CD4-positive, alpha-beta T cell treated with Interleukin-1 beta for 1 hour (primary cell): Measurements from ENCODE around the gene WWOX.

Experiments
- DNase-seq, 2 donors: peaks; one replicate each; pipeline ENCODE4 v3.0.0-alpha.2; 2020 to 2022

WWOX gene

GRCh38 chr16:79062336-79062735 lies 962.9 kb downstream of the WWOX start:
- DNase-seq, result no peak

DNA sequence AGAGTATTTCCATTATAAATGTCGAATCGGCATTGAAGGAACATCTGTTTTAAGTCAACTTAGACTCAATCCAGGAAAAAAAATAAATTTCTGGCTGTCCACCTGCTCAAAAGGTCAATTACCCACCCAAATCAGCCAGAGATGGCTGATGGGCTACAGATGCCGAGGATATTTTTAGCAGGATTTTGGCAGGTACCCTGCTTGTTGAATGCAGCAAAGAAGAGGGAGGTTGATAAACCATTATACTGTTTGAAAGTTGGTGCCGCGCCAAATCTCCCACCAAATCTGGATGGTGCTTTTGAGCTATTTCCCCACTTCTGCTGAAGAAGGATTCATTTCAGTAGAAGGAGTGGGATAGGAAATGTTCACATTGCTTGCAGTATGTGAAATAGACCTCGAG lies 963.4 kb downstream of the WWOX start:
- DNase-seq, result no peak

DNA sequence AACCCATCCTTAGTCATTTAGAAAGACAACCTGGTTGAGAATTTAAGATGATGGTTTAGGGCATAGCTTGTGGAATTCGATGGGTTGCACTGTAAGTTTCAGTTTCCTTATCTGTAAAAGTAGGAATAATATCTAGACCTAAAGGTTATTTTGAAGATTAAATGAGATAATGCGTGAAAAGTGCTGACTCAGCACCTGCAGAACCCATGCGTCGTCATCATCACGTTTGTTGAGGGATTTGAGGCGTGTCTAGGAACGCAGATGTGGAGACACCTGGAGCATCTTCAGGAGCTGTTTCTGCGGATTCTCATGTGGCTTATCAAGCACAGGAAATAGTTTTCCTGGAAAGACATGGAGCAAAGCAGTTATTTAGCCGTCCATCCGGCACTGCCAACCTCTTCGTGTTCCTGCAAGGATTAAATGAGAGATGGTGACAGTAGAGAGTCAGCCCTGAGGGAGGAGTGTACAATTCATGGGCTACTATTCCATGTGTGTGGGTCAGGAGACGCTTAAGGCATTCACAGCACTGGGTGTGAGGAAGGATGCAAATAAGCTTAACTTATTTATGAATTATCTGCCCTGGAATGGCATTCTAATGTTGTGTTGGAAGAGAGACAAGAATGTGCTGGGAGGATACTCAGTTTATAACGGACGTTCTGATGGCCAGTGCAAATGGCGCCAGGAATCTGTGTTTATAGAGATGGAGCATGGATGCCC lies 965.0 kb downstream of the WWOX start:
- no peak for DNase-seq

DNA sequence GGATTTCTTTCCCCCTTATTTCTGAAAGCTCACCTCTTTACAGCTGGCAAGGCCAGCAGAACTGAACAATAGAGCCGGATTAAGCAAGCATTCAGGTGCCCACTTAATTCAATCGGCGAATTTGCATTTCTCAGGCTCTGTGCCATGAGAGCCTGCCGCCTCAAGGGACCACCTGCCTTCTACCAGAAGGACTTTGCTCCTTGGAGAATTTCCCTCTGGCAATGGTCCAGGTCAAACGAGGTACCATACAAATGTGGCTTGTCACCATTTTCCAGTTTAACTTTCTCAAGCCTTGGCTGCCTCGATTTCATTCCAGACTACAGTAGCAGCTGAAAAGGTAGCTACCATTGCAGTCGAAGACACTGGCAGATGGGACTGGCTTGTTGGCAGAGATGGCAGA lies 967.1 kb downstream of the WWOX start:
- no peak for DNase-seq

- DNase-seq, result no peak
Measured at GRCh38 chr16:79067600-79067999, 968.1 kb downstream of the WWOX start.

- no peak for DNase-seq
Measured at GRCh38 chr16:79069121-79069520, 969.7 kb downstream of the WWOX start.

DNA sequence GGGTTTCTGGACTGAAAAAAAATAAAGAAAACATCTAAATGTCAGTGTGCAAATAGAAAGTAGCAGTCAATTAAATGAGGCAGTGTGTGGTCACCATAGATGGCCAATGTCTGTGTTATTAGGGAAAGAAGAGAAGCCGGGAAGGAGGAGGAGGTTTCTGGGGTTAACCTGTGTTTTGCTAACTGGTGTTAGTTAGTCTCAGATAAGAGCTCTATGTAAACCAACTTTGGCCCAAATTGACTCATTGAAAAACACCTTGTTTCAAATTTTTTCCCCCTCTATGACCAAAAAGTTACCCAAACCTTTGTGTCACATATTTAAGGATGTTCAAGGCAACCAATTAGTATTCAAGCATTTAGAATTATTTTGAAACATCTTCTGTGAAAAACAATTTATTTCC lies 970.2 kb downstream of the WWOX start:
- DNase-seq, result no peak

DNA sequence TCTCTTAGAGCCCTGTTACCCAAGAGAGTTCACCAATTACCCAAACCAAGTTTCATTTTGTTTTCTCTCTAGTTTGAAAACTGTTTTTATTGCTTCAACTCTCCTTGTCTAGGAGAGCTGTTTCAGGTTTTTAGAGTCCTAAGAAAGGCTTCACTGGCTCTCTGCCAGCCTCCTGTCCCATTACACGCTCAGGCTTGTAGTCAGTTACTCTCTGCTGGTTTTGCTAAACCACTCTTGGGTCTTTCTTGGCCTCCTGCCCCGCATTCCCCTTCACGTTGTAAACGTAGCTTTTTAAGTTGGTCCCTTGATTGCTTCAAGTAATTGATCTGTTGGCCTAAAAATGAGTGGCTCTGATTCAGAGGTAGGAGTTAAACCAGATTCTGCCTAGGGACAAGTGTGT lies 972.0 kb downstream of the WWOX start:
- no peak for DNase-seq

DNA sequence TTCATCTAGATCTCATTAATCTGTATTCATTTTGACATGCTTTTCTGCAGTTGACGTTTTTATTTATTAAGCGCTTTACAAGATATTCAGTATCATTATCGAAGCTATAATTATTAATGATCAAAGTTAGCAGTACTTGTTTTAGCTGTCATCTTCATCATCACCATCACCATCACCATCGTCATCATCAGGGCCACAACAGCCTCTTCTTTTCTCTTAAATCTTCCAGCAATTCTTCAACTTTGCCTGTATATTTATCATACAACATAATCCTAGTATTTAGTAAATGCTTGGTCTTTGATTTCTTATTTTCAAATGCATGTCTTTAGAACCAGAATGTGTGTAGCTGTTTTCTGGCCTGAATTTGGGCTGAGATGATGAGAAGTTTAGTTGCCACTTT lies 973.1 kb downstream of the WWOX start:
- DNase-seq, result no peak

DNA sequence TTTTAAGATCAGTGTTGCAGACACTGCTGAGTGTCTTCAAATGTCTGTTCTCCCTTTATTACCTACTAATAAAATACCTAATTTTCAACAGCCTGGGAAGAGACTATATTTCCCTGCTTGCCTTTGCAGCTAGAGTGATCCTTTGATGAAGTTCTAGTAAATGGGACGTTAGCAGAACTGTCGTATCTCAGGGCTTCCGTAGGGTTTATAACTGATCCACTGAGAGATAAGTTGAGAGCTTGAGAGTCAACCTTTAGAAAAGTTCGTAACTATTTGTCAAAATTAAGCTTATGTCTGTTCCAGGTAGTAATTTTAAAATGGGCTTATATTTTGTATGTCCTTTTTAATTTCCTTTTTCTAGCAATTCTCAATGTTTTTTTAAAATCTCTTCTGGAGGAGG lies 974.1 kb downstream of the WWOX start:
- no peak for DNase-seq

GRCh38 chr16:79074541-79074940 lies 975.1 kb downstream of the WWOX start:
- DNase-seq, result no peak

DNA sequence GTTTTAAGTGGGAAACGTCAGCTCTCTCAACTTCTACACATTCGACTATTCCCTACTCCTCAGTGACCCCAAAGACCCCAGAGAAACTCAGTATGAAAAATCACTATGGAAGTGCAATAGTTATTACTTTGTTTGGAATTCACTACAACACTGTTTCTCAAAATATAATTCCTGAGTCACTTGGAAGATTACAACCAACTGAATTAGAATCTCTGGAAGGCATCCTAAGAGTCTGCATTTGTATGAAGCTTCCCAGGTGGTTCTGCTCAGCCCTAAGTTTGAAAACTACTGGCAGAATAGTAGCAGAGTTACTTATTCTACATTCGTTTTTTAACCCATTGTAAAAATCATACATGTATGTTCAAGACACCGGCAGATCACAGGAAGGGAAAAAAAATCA lies 975.5 kb downstream of the WWOX start:
- DNase-seq, result no peak

GRCh38 chr16:79076047-79076767 lies 976.8 kb downstream of the WWOX start:
- DNase-seq, result no peak

GRCh38 chr16:79077346-79077745 lies 977.9 kb downstream of the WWOX start:
- no peak for DNase-seq

DNA sequence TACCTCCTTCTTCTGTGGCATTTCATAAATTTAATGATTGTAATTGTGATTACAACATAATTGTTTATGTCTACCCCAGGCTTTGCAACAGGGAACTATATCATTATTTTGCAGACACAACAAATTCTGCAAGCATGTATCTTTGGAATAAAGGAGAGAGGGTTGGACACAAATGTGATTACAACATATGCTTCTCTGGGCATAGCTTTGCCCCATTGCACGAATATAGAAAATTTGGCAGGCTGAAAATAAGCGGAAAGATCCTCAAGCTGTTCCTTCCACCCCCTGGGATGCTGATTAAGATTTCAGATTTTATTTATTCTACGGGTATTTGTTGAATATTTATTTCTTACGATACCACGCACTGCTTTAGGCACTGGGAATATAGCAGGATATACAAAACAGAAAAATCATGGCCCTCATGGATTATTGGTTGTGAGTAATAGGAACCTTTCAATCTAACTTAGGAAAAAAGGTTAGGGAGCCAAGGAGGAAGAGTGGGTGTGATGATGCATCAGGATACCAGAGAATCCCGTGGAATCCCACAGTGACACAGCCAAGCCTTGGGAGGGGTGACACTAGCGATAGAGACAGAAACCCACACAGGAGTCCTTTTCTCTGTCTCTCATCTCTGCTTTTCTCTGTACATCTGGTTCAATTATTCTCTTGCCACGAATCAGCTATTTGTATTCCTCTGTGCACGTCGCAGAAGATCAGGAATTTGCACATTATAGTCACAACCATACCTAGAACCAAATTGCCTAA lies 980.4 kb downstream of the WWOX start:
- DNase-seq, result no peak

GRCh38 chr16:79081297-79082066 lies 982.0 kb downstream of the WWOX start:
- no peak for DNase-seq

GRCh38 chr16:79082970-79083369 lies 983.5 kb downstream of the WWOX start:
- peak in 1 of 2 donors; percentile 15 for DNase-seq

GRCh38 chr16:79083508-79084299 lies 984.2 kb downstream of the WWOX start:
- DNase-seq, result no peak

DNA sequence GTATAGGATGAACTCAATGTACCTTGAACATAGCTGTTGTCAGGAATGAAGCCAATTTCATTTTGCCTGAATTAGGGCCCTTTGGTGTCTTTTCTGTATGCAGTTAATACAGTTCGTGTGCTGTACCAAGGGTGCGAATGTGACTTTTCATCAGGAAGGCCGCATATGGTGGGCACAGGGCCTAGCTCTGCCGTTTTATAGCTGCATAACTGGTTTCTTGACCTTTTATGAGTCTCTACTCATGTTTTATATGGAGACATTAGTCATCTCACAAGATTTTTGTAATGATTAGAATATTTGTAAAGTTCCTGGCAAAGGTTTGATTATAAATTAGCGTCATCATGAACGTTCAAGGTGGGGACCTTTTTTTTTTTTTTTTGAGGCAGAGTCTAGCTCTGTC lies 989.5 kb downstream of the WWOX start:
- no peak for DNase-seq

DNA sequence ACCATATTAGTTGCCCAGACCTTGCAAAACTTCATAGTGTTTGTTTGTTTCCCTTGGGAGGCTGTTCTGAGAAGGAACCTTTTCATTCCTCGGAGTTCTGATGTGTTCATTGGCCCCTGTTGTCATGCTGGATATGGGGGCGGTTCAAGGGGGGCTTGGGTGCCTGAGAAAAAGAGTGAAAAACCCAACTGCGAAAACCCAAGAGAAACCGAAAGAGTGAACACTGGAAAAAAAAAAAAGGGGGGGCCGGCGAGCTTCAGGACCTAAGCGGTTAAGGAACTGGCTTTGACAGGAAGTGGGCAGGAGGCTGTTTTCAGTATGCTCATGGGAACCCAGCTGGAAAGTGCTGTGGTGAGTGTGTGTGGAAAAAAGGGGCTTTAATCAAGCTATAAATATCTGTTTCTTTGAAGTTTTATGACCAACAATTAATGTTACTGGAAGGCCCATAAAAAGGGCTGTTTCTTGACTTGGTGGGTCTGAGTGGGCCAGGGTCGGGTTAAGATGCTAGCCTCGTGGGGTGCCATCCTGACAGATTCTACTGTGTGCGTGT lies 990.4 kb downstream of the WWOX start:
- DNase-seq, result peak; percentile 40 to 61

- no peak for DNase-seq
Measured at GRCh38 chr16:79090966-79091365, 991.5 kb downstream of the WWOX start.

DNA sequence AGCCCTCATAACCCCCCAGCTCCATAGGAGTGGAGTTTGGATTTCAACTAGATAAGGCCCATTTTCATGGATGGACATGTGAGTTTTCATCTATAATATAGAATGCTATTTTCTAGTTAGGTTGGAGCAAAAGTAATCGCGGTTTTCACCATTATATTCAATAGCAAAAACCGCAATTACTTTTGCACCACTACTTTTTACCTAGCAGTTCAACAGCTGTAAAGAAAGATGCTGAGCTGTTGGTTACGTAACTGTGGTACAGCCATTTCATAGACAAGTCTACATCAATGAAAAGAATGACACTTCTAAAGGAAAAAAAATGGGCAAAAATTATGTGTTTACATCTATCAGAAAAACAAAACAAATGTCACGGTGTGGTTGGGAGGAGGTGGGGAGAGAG lies 993.4 kb downstream of the WWOX start:
- no peak for DNase-seq
